Vagina (tissue), 2 donors: Measurements from ENCODE around the gene PIK3R1.

Experiments used
- CTCF ChIP-seq, 3 experiments: fragments of 450-650 bp in 2 of 3; fragments of 200-600 bp in 1 of 3; sonication (generic) in 1 of 3; IDR thresholded peaks; one replicate each; pipeline ENCODE4 v1.5.1; 2017 to 2019; ENCODE audit warnings: antibody characterized with exemption in 3 of 3, mild to moderate bottlenecking in 2 of 3, moderate library complexity in 2 of 3
- POLR2AphosphoS5 ChIP-seq, 2 donors: sonication (generic); formaldehyde crosslinking; IDR thresholded peaks; one replicate each; pipeline ENCODE4 v1.9.0; 2017; ENCODE audit warnings: antibody characterized with exemption in 2 of 2, mild to moderate bottlenecking in 2 of 2, low read depth in 1 of 2; ENCODE audit not compliant: insufficient read depth in 1 of 2

GRCh38 chr5:68233075-68233474 is 17.5 kb downstream of the PIK3R1 start:
- no peak for TF ChIP-seq POLR2AphosphoS5 (IDR thresholded peaks at IDR 0.05; ENCODE audit: insufficient read depth in 1 of 2, low read depth in 1 of 2)
- TF ChIP-seq CTCF (IDR thresholded peaks at IDR 0.05): no peak
